Panc1 (cell line): ENCODE data around the gene APLF.

Experiments used
- TF ChIP-seq, protein P1 (sequence below): fragments of 450-650 bp; IDR thresholded peaks from 2 replicates; pipeline ENCODE4 v1.5.1; 2017; ENCODE audit warnings: mild to moderate bottlenecking
- TF ChIP-seq, protein P2 (sequence below), 2 experiments: IDR thresholded peaks; 2 replicates each; pipeline ENCODE4 v1.6.1; 2011 to 2012; ENCODE audit warnings: low read depth in 2 of 2, control low read depth in 1 of 2, low read length in 1 of 2, mild to moderate bottlenecking in 1 of 2, moderate library complexity in 1 of 2; ENCODE audit not compliant: insufficient read depth in 1 of 2

DNA sequence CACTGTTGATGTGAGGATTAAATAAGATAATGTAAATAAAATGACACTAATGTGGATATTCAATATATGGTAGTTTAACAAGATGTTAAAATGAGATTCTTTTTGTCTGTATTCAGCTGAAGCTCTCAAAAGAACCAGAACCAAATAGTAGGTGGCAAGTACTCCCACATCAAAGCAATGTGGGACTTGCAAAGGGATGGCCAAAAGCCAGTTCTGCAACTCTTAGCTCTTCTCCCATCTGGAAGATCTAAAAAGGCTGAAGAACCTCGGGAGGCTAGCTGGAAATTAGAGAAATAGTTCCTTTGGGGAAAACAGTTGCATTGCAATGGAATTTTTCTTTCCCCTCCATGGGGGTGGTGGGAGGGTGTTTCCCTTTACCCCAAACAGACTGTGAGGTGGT is 49.0 kb upstream of the APLF start:
- TF ChIP-seq, protein P1, sequence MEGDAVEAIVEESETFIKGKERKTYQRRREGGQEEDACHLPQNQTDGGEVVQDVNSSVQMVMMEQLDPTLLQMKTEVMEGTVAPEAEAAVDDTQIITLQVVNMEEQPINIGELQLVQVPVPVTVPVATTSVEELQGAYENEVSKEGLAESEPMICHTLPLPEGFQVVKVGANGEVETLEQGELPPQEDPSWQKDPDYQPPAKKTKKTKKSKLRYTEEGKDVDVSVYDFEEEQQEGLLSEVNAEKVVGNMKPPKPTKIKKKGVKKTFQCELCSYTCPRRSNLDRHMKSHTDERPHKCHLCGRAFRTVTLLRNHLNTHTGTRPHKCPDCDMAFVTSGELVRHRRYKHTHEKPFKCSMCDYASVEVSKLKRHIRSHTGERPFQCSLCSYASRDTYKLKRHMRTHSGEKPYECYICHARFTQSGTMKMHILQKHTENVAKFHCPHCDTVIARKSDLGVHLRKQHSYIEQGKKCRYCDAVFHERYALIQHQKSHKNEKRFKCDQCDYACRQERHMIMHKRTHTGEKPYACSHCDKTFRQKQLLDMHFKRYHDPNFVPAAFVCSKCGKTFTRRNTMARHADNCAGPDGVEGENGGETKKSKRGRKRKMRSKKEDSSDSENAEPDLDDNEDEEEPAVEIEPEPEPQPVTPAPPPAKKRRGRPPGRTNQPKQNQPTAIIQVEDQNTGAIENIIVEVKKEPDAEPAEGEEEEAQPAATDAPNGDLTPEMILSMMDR = no peak
- TF ChIP-seq, protein P2, sequence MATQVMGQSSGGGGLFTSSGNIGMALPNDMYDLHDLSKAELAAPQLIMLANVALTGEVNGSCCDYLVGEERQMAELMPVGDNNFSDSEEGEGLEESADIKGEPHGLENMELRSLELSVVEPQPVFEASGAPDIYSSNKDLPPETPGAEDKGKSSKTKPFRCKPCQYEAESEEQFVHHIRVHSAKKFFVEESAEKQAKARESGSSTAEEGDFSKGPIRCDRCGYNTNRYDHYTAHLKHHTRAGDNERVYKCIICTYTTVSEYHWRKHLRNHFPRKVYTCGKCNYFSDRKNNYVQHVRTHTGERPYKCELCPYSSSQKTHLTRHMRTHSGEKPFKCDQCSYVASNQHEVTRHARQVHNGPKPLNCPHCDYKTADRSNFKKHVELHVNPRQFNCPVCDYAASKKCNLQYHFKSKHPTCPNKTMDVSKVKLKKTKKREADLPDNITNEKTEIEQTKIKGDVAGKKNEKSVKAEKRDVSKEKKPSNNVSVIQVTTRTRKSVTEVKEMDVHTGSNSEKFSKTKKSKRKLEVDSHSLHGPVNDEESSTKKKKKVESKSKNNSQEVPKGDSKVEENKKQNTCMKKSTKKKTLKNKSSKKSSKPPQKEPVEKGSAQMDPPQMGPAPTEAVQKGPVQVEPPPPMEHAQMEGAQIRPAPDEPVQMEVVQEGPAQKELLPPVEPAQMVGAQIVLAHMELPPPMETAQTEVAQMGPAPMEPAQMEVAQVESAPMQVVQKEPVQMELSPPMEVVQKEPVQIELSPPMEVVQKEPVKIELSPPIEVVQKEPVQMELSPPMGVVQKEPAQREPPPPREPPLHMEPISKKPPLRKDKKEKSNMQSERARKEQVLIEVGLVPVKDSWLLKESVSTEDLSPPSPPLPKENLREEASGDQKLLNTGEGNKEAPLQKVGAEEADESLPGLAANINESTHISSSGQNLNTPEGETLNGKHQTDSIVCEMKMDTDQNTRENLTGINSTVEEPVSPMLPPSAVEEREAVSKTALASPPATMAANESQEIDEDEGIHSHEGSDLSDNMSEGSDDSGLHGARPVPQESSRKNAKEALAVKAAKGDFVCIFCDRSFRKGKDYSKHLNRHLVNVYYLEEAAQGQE (IDR thresholded peaks at IDR 0.05; ENCODE audit: insufficient read depth in 1 of 2, low read depth in 2 of 2, low read length in 1 of 2) = no peak
